GM12878 (cell line): ENCODE results near the gene PLEKHM1.

Experiments
- ATF7 ChIP-seq: fragments of 450-650 bp; IDR thresholded peaks from 2 replicates; pipeline ENCODE4 v1.6.1; 2016; ENCODE audit warnings: low read depth, mild to moderate bottlenecking
- EZH2 ChIP-seq: IDR thresholded peaks from 2 replicates; pipeline ENCODE4 v1.6.1; 2012; ENCODE audit warnings: low read depth, mild to moderate bottlenecking, control low read depth, inconsistent platforms, low read length, borderline replicate concordance; ENCODE audit not compliant: control insufficient read depth
- MXI1 ChIP-seq: fragments of 150-350 bp; IDR thresholded peaks from 2 replicates; pipeline ENCODE4 v1.6.1; 2011; ENCODE audit warnings: low read depth, mild to moderate bottlenecking, inconsistent platforms, low read length, improper control_type of control experiment
- RAD21 ChIP-seq: IDR thresholded peaks from 2 replicates; pipeline ENCODE4 v1.6.1; 2011; ENCODE audit warnings: mild to moderate bottlenecking, low read depth, low read length, moderate library complexity; ENCODE audit not compliant: insufficient read depth
- ZBTB40 ChIP-seq: fragments of 450-650 bp; IDR thresholded peaks from 2 replicates; pipeline ENCODE4 v1.6.1; 2016; ENCODE audit warnings: mild to moderate bottlenecking, moderate library complexity, borderline replicate concordance
- TF ChIP-seq, protein P1 (sequence below), 3 experiments: IDR thresholded peaks in 2 of 3; conservative IDR thresholded peaks in 1 of 3; 2 replicates each; pipeline ENCODE4 v1.5.1; 2011; ENCODE audit warnings: low read depth in 3 of 3, low read length in 3 of 3, mild to moderate bottlenecking in 3 of 3, control low read depth in 2 of 3, moderate library complexity in 2 of 3, inconsistent platforms in 1 of 3, mixed read lengths in 1 of 3; ENCODE audit not compliant: control insufficient read depth in 2 of 3, insufficient read depth in 1 of 3; ENCODE audit errors: extremely low read depth in 1 of 3

DNA sequence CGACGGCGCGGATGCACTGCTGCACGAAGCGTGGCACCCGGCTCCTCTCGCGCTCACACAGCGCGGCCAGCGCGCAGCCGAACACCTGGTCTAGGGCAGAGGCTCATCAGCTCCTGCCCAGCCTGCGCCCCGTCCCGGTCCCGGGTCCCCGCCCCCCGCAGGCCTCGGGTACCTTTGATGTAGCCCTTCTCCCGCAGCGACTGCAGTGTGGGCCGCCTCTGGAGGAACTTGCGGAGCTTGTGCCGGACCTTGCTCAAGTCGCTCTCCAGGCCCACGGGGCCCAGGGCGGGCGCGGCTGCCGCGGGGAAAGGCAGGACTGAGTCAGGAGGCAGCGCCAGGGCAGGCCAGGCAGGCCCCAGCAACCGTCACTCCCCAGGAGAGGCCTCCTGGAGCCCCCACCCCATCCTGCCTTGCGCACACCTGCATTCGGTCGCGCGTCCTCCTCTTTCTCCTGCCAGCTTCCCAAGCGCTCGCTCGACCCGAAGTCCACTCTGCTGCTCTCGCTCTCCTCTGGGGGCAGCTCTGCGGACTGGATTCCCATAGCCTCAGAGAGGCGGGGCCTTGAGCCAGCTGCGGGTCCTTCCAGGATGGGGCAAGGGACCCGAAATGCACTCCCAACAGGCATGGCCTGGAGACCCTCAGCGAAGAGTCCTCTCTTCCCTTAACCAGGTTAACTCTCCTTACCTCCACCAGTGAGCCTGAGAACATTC, 93.9 kb downstream of the PLEKHM1 start:
- no peak for TF ChIP-seq RAD21
- TF ChIP-seq ZBTB40: no peak
- TF ChIP-seq ATF7: no peak
- no peak for TF ChIP-seq EZH2
- TF ChIP-seq, protein P1, sequence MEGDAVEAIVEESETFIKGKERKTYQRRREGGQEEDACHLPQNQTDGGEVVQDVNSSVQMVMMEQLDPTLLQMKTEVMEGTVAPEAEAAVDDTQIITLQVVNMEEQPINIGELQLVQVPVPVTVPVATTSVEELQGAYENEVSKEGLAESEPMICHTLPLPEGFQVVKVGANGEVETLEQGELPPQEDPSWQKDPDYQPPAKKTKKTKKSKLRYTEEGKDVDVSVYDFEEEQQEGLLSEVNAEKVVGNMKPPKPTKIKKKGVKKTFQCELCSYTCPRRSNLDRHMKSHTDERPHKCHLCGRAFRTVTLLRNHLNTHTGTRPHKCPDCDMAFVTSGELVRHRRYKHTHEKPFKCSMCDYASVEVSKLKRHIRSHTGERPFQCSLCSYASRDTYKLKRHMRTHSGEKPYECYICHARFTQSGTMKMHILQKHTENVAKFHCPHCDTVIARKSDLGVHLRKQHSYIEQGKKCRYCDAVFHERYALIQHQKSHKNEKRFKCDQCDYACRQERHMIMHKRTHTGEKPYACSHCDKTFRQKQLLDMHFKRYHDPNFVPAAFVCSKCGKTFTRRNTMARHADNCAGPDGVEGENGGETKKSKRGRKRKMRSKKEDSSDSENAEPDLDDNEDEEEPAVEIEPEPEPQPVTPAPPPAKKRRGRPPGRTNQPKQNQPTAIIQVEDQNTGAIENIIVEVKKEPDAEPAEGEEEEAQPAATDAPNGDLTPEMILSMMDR (IDR thresholded peaks at IDR 0.05 in 2 of 3, conservative IDR thresholded peaks at IDR 0.05 in 1 of 3; ENCODE audit: control insufficient read depth in 2 of 3, extremely low read depth in 1 of 3, insufficient read depth in 1 of 3, low read depth in 3 of 3, low read length in 3 of 3): no peak
- TF ChIP-seq MXI1: no peak
